ENCODE measurements around the gene ALAD. TPM values are rescaled to one million over a fixed set of nuclear protein-coding genes. Genes with fewer than 3 reads are reported as not detected.
A peak's percentile ranks its signal among the peaks of the same experiment; 100 is the strongest.

The ALAD gene
- total and polyA plus RNA-seq, 4 donors = 40.2 to 258 (median 74.2) TPM

DNA sequence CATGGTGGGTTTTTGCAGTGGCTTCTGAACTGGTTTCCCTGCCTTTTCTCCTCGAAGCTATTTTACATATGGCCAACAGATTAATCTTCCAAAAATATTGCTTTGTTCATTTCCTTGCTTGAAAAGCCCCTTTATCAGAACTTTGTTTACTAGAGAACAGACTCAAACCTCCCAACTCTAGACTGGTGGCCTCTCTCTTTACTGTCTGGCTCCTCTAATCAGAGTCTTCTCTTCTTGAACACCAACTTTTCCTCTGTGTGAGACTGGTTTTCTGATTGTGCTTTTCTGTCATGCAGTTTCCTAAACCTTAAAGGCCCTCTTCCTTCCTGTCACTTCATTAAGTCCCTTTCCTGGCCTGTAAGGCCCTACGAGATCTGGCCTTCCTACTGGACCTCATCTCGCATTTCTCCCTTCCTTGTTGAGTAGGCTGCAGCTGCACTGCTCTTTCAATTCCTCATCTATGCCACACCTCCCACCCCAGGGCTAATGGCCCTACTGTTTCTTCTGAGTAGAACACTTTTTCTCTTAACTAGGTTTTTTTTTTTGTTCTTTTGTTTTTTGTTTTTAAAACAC lies 15.2 kb upstream of the ALAD start:
- TF ChIP-seq, protein P1, sequence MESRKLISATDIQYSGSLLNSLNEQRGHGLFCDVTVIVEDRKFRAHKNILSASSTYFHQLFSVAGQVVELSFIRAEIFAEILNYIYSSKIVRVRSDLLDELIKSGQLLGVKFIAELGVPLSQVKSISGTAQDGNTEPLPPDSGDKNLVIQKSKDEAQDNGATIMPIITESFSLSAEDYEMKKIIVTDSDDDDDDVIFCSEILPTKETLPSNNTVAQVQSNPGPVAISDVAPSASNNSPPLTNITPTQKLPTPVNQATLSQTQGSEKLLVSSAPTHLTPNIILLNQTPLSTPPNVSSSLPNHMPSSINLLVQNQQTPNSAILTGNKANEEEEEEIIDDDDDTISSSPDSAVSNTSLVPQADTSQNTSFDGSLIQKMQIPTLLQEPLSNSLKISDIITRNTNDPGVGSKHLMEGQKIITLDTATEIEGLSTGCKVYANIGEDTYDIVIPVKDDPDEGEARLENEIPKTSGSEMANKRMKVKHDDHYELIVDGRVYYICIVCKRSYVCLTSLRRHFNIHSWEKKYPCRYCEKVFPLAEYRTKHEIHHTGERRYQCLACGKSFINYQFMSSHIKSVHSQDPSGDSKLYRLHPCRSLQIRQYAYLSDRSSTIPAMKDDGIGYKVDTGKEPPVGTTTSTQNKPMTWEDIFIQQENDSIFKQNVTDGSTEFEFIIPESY (IDR thresholded peaks at IDR 0.05) = no peak
- no peak for TF ChIP-seq HNF4G (IDR thresholded peaks at IDR 0.05)
- no peak for TF ChIP-seq RXRA (IDR thresholded peaks at IDR 0.05)
- no peak for TF ChIP-seq SP1 (IDR thresholded peaks at IDR 0.05)
- TF ChIP-seq ATF3 (IDR thresholded peaks at IDR 0.05) = no peak
- TF ChIP-seq JUND (IDR thresholded peaks at IDR 0.05) = no peak
- no peak for TF ChIP-seq HNF4A (conservative IDR thresholded peaks at IDR 0.05)
- TF ChIP-seq, protein P2, sequence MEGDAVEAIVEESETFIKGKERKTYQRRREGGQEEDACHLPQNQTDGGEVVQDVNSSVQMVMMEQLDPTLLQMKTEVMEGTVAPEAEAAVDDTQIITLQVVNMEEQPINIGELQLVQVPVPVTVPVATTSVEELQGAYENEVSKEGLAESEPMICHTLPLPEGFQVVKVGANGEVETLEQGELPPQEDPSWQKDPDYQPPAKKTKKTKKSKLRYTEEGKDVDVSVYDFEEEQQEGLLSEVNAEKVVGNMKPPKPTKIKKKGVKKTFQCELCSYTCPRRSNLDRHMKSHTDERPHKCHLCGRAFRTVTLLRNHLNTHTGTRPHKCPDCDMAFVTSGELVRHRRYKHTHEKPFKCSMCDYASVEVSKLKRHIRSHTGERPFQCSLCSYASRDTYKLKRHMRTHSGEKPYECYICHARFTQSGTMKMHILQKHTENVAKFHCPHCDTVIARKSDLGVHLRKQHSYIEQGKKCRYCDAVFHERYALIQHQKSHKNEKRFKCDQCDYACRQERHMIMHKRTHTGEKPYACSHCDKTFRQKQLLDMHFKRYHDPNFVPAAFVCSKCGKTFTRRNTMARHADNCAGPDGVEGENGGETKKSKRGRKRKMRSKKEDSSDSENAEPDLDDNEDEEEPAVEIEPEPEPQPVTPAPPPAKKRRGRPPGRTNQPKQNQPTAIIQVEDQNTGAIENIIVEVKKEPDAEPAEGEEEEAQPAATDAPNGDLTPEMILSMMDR (IDR thresholded peaks at IDR 0.05; ENCODE audit: low read depth, low read length, missing input control) = no peak
- TF ChIP-seq RAD21 (IDR thresholded peaks at IDR 0.05) = no peak
- no peak for TF ChIP-seq YY1 (IDR thresholded peaks at IDR 0.05)
- TF ChIP-seq TAF1 (conservative IDR thresholded peaks at IDR 0.05) = no peak
- no peak for TF ChIP-seq GABPA (IDR thresholded peaks at IDR 0.05 in 1 of 2, conservative IDR thresholded peaks at IDR 0.05 in 1 of 2)
- no peak for TF ChIP-seq NR2F2 (IDR thresholded peaks at IDR 0.05)
- TF ChIP-seq, protein P3, sequence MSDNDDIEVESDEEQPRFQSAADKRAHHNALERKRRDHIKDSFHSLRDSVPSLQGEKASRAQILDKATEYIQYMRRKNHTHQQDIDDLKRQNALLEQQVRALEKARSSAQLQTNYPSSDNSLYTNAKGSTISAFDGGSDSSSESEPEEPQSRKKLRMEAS (IDR thresholded peaks at IDR 0.05) = no peak
- H3K9ac ChIP-seq (ENCODE audit: low read depth in 1 of 2, low read length in 2 of 2) = no peak overlapping the region
- H3K9me3 ChIP-seq (ENCODE audit: control insufficient read depth in 4 of 4, low read length in 3 of 4) = no peaks in the 10 kb centered on the region
- H3K4me3 ChIP-seq (ENCODE audit: low read depth in 1 of 3, low read length in 3 of 3) = no peak overlapping the region
- no peak overlapping the region for H3K27ac ChIP-seq (ENCODE audit: low read depth in 1 of 2, low read length in 2 of 2)
- no peaks in the 10 kb centered on the region for H3K36me3 ChIP-seq (ENCODE audit: control insufficient read depth in 4 of 4, insufficient read depth in 3 of 4, low read depth in 1 of 4, low read length in 3 of 4)
- peaks cover 0 to 8% (median 4%) of the 10 kb centered on the region in 4 donors for H3K4me1 ChIP-seq (ENCODE audit: control insufficient read depth in 4 of 4, insufficient read depth in 4 of 4, low read length in 3 of 4)
- 71% methylated on average over 3 of the region's 3 CpGs for WGBS
- H3K27me3 ChIP-seq (ENCODE audit: control insufficient read depth in 4 of 4, insufficient read depth in 4 of 4, low read length in 3 of 4) = no peaks in the 10 kb centered on the region
- no peak for DNase-seq (ENCODE audit: low spot score)

GRCh38 chr9:113410207-113410864 lies 9.3 kb upstream of the ALAD start, which contains the start of the genes C9orf43 and POLE3:
Gene C9orf43 (plus strand): TSS chr9:113410747. CDS start chr9:113413494, 2,747 bp downstream.
Gene POLE3 (minus strand): TSS chr9:113410675. CDS start chr9:113410293, 382 bp downstream.
- Histone ChIP-seq H3K9ac (ENCODE audit: low read depth in 1 of 2, low read length in 2 of 2) (peak within 1 kb of the TSS; percentile 91 to 100), H3K9me3 (ENCODE audit: control insufficient read depth in 4 of 4, low read length in 3 of 4) (no peaks in the 10 kb centered on the region), H3K27me3 (ENCODE audit: control insufficient read depth in 4 of 4, insufficient read depth in 4 of 4, low read length in 3 of 4) (no peaks in the 10 kb centered on the region), H3K36me3 (ENCODE audit: control insufficient read depth in 4 of 4, insufficient read depth in 3 of 4, low read depth in 1 of 4, low read length in 3 of 4) (peaks cover 0 to 13% (median 4%) of the 10 kb centered on the region in 4 donors), H3K4me3 (ENCODE audit: low read depth in 1 of 3, low read length in 3 of 3) (peak within 1 kb of the TSS; percentile 88 to 99 (median 91)), H3K27ac (ENCODE audit: low read depth in 1 of 2, low read length in 2 of 2) (peak within 1 kb of the TSS; percentile 96 to 98), H3K4me1 (ENCODE audit: control insufficient read depth in 4 of 4, insufficient read depth in 4 of 4, low read length in 3 of 4) (peaks cover 0 to 27% (median 15%) of the 10 kb centered on the region in 4 donors)
- under 1% methylated on average over 61 of the region's 61 CpGs for WGBS
- DNase-seq (ENCODE audit: low spot score) = peak; percentile 95
- TF ChIP-seq YY1 (IDR thresholded peaks at IDR 0.05) (peak; percentile 93), REST (IDR thresholded peaks at IDR 0.05) (peak; percentile 73), TAF1 (conservative IDR thresholded peaks at IDR 0.05) (peak; percentile 72), JUND (IDR thresholded peaks at IDR 0.05) (peak in 1 of 2 donors; percentile 17), RXRA (IDR thresholded peaks at IDR 0.05) (peak; percentile 28 to 45), GABPA (IDR thresholded peaks at IDR 0.05 in 1 of 2, conservative IDR thresholded peaks at IDR 0.05 in 1 of 2) (peak; percentile 27 to 76), NR2F2 (IDR thresholded peaks at IDR 0.05) (no peak), EGR1 (IDR thresholded peaks at IDR 0.05; ENCODE audit: low read depth in 2 of 2) (peak; percentile 54 to 67), RAD21 (IDR thresholded peaks at IDR 0.05) (peak in 1 of 2 donors; percentile 19), FOXA2 (IDR thresholded peaks at IDR 0.05) (no peak), SP1 (IDR thresholded peaks at IDR 0.05) (peak; percentile 81)
- TF ChIP-seq, protein P2 (IDR thresholded peaks at IDR 0.05; ENCODE audit: low read depth, low read length, missing input control) = no peak
- TF ChIP-seq, protein P1 (IDR thresholded peaks at IDR 0.05) = peak; percentile 98
